ENCODE results near the gene ISLR2. TPM values are rescaled to one million over a fixed set of nuclear protein-coding genes. Genes with fewer than 3 reads are reported as not detected.

ISLR2 gene
- total RNA-seq, 1 experiment from 2014 or later: 0.05 TPM

- H3K27ac ChIP-seq (ENCODE audit: low read depth, low read length): no peak overlapping the region
- no peaks in the 10 kb centered on the region for H3K36me3 ChIP-seq (ENCODE audit: control insufficient read depth in 1 of 2, insufficient read depth in 2 of 2, low read length in 2 of 2)
- no TSS peak for BruUV-seq (replicated peaks)
- H2AFZ ChIP-seq (ENCODE audit: low read depth, low read length, poor library complexity, severe bottlenecking): no peak overlapping the region
- no peaks in the 10 kb centered on the region for H3K79me2 ChIP-seq (ENCODE audit: insufficient read depth, low read length)
- no peaks in the 10 kb centered on the region for H4K20me1 ChIP-seq (ENCODE audit: insufficient read depth)
- ChIA-PET POLR2A (no interaction called here), CTCF (interaction anchor here (2.3 kb wide), 1 partner anchor 186 kb away, joined by 10 read pairs; no protein-coding TSS in a partner anchor), RAD21 (ENCODE audit: low non-redundant PET in 1 of 2, low total read pairs in 2 of 2, uncharacterized antibody in 2 of 2, unreplicated experiment in 2 of 2) (no interaction called here)
- H3K4me2 ChIP-seq (ENCODE audit: low read length): no peak overlapping the region
- no peaks in the 10 kb centered on the region for H3K4me1 ChIP-seq (ENCODE audit: control insufficient read depth in 1 of 2, insufficient read depth in 2 of 2, low read length in 2 of 2)
- ATAC-seq (no peak), DNase-seq (ENCODE audit: low read depth, low spot score) (no peak)
- no peak overlapping the region for H3K4me3 ChIP-seq (replicated peaks in 1 of 2; ENCODE audit: low read depth in 1 of 2, low read length in 2 of 2)
- no peak overlapping the region for H3K9ac ChIP-seq (ENCODE audit: low read length)
- no peaks in the 10 kb centered on the region; the same call in 1 of the 2 replicates for H3K27me3 ChIP-seq (ENCODE audit: insufficient read depth, low read length)
- H3K9me3 ChIP-seq (ENCODE audit: control insufficient read depth in 1 of 2, insufficient read depth in 1 of 2, low read depth in 1 of 2, low read length in 2 of 2): no peaks in the 10 kb centered on the region
- intact Hi-C loops (cut with micrococcal nuclease): no loop called here
- no peaks in the 10 kb centered on the region for H3K9me2 ChIP-seq (ENCODE audit: insufficient read depth)
- TF ChIP-seq CTCF (IDR thresholded peaks at IDR 0.05 in 2 of 3, conservative IDR thresholded peaks at IDR 0.05 in 1 of 3; ENCODE audit: borderline replicate concordance in 1 of 3, insufficient read depth in 1 of 3, low read depth in 2 of 3, low read length in 2 of 3): no peak
- no peak for TF ChIP-seq CEBPB (IDR thresholded peaks at IDR 0.05; ENCODE audit: low read depth)
- TF ChIP-seq EZH2 (IDR thresholded peaks at IDR 0.05): no peak
- TF ChIP-seq ELF1 (IDR thresholded peaks at IDR 0.05; ENCODE audit: borderline replicate concordance, low read depth): no peak
- TF ChIP-seq SRF (IDR thresholded peaks at IDR 0.05; ENCODE audit: low read depth): no peak
- TF ChIP-seq EZH2phosphoT487 (IDR thresholded peaks at IDR 0.05; ENCODE audit: borderline replicate concordance): no peak
- no peak for TF ChIP-seq EGR1 (IDR thresholded peaks at IDR 0.05; ENCODE audit: low read depth)
- TF ChIP-seq POLR2A (IDR thresholded peaks at IDR 0.05; ENCODE audit: borderline replicate concordance, extremely low read depth, insufficient read depth, insufficient read length): no peak
- no peak for TF ChIP-seq YY1 (IDR thresholded peaks at IDR 0.05; ENCODE audit: extremely low read depth, insufficient replicate concordance, low read depth, low read length)
- TF ChIP-seq TCF7L2 (IDR thresholded peaks at IDR 0.05; ENCODE audit: borderline replicate concordance, extremely low read depth, insufficient read depth, insufficient read length): no peak
Observed at GRCh38 chr15:74121858-74122257, 8.5 kb upstream of the ISLR2 start.
